NCI-H2196 (cell line): ENCODE results near the gene PLCD3.

Experiments used
- DNase-seq: peaks from one replicate; lab custom pipeline; 2025; ENCODE audit not compliant: unreplicated experiment; lab: John Stamatoyannopoulos, UW

The PLCD3 gene

GRCh38 chr17:45132320-45132571 lies at the start of gene PLCD3:
PLCD3 (minus strand) TSS chr17:45132515; CDS start chr17:45132410, 105 bp downstream.
- no peak for DNase-seq

GRCh38 chr17:45177563-45177962 lies 45.2 kb upstream of the PLCD3 start:
- no peak for DNase-seq

GRCh38 chr17:45175759-45176115 lies 43.4 kb upstream of the PLCD3 start:
- DNase-seq, result no peak

- peak; percentile 96 for DNase-seq
Measured at GRCh38 chr17:45172541-45173286, 40.4 kb upstream of the PLCD3 start.

- no peak for DNase-seq
Measured at GRCh38 chr17:45172232-45172540, 39.9 kb upstream of the PLCD3 start.

GRCh38 chr17:45171338-45172231 lies 39.3 kb upstream of the PLCD3 start:
- peak; percentile 84 for DNase-seq

- peak; percentile 79 for DNase-seq
Measured at GRCh38 chr17:45170931-45171337, 38.6 kb upstream of the PLCD3 start.

GRCh38 chr17:45170280-45170930 lies 38.1 kb upstream of the PLCD3 start:
- no peak for DNase-seq

GRCh38 chr17:45168991-45169752 lies 36.9 kb upstream of the PLCD3 start:
- DNase-seq, result no peak

- no peak for DNase-seq
Measured at GRCh38 chr17:45164734-45165269, 32.5 kb upstream of the PLCD3 start.

- no peak for DNase-seq
Measured at GRCh38 chr17:45162025-45162687, 29.8 kb upstream of the PLCD3 start.

GRCh38 chr17:45161288-45162024 lies 29.1 kb upstream of the PLCD3 start, which contains the start of gene HEXIM2:
HEXIM2 (plus strand) TSS chr17:45161875; CDS start chr17:45162794, 919 bp downstream.
- peak; percentile 100 for DNase-seq

- no peak for DNase-seq
Measured at GRCh38 chr17:45160447-45161287, 28.4 kb upstream of the PLCD3 start.

GRCh38 chr17:45156242-45156641 lies 23.9 kb upstream of the PLCD3 start:
- DNase-seq, result no peak

GRCh38 chr17:45155483-45155882 lies 23.2 kb upstream of the PLCD3 start:
- DNase-seq, result no peak

GRCh38 chr17:45155029-45155428 lies 22.7 kb upstream of the PLCD3 start:
- DNase-seq, result no peak

- DNase-seq, result no peak
Measured at GRCh38 chr17:45150911-45151809, 18.8 kb upstream of the PLCD3 start.
